ENCODE measurements around the gene ACACA.

ACACA gene

DNA sequence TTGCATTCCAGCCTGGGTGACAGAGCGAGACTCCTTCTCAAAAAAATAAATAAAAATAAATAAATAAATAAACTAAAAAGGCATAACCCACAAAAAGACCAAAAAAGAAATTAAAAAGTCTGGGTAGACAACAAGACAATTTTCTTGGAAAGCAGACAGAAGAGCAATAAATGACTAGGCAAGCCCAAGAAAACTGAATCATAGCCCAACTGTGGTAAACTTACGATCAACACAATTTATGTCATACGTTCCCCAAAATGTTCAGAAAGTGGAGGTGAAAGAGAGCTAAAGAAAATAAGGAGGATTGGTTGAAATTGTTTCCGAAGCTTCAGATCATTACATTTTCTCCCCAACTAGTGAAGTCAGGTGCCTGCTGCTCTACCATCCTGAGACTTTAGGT lies 62.1 kb downstream of the ACACA start:
- no peak for TF ChIP-seq TAF1 (IDR thresholded peaks at IDR 0.05; ENCODE audit: low read depth, low read length)
- TF ChIP-seq POU2F2 (IDR thresholded peaks at IDR 0.05; ENCODE audit: low read depth, low read length): no peak
- no peak for TF ChIP-seq POLR2A (IDR thresholded peaks at IDR 0.05; ENCODE audit: low read depth, low read length)
- no peak for TF ChIP-seq POLR2AphosphoS5 (IDR thresholded peaks at IDR 0.05; ENCODE audit: low read depth, low read length)
- TF ChIP-seq PAX5 (IDR thresholded peaks at IDR 0.05; ENCODE audit: insufficient read depth, low read length, severe bottlenecking): no peak
- no peak for TF ChIP-seq SPI1 (IDR thresholded peaks at IDR 0.05; ENCODE audit: low read depth, low read length)
- DNase-seq (ENCODE audit: insufficient read length, low spot score) (no peak), FAIRE-seq (no peak)

DNA sequence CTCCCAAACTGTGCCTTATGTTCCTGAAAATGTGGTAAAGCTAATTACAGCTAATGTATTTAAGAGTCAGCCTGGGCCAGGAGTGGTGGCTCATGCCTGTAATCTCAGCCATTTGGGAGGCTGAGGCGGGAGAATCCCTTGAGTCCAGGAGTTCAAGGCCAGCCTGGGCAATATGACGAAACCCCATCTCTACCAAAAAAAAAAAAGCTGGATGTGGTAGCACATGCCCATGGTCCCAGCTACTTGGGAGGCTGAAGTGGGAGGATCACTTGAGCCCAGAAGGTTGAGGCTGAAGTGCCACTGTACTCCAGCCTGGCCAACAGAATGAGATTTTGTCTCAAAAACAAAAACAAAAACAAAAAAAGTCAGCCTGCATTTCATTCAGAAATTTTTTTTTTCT lies 64.0 kb downstream of the ACACA start:
- TF ChIP-seq SPI1 (IDR thresholded peaks at IDR 0.05; ENCODE audit: low read depth, low read length) (no peak), POU2F2 (IDR thresholded peaks at IDR 0.05; ENCODE audit: low read depth, low read length) (no peak), POLR2AphosphoS5 (IDR thresholded peaks at IDR 0.05; ENCODE audit: low read depth, low read length) (no peak), POLR2A (IDR thresholded peaks at IDR 0.05; ENCODE audit: low read depth, low read length) (no peak), PAX5 (IDR thresholded peaks at IDR 0.05; ENCODE audit: insufficient read depth, low read length, severe bottlenecking) (no peak), TAF1 (IDR thresholded peaks at IDR 0.05; ENCODE audit: low read depth, low read length) (no peak)
- no peak for FAIRE-seq
- DNase-seq (ENCODE audit: insufficient read length, low spot score): no peak

DNA sequence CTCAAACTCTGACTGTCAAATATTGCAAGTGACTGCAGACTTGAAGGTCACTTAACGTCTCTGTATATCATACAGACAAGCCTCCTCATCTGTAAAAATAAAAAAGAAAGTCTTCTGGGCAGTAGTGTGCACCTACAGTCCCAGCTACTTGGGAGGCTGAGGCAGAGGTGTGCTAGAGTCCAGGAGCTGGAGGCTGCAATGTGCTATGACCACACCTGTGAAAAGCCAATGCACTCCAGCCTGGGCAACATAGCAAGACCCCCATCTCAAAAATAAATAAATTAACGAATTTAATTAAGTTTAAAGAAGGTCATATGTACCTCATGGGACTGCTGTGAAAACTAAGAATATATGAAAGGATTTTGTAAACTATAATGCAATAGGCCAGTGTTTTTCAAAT lies 65.8 kb downstream of the ACACA start:
- TF ChIP-seq PAX5 (IDR thresholded peaks at IDR 0.05; ENCODE audit: insufficient read depth, low read length, severe bottlenecking): no peak
- no peak for TF ChIP-seq TAF1 (IDR thresholded peaks at IDR 0.05; ENCODE audit: low read depth, low read length)
- TF ChIP-seq POLR2AphosphoS5 (IDR thresholded peaks at IDR 0.05; ENCODE audit: low read depth, low read length): no peak
- no peak for TF ChIP-seq POLR2A (IDR thresholded peaks at IDR 0.05; ENCODE audit: low read depth, low read length)
- no peak for TF ChIP-seq SPI1 (IDR thresholded peaks at IDR 0.05; ENCODE audit: low read depth, low read length)
- no peak for TF ChIP-seq POU2F2 (IDR thresholded peaks at IDR 0.05; ENCODE audit: low read depth, low read length)
- no peak for FAIRE-seq
- no peak for DNase-seq (ENCODE audit: insufficient read length, low spot score)

DNA sequence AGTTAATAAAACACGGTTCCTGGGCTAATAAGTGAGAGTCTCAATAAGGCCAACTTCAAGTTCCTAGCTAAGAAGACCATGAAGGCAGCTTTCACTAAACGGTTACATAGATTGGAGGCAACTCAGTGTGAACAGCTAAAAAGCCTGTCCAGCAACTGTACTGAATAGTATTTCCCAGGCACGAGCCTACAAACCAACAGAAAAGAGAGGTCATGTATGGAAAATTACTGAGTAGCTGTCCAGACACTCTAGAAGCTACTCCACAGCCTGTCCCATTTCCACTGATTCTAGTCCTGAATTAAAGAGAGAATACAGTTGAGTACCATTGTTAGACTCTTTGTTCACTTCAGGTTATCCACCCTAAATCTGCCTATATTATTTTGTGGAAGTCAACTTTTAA lies 67.3 kb downstream of the ACACA start:
- DNase-seq (ENCODE audit: insufficient read length, low spot score): no peak
- FAIRE-seq: no peak

DNA sequence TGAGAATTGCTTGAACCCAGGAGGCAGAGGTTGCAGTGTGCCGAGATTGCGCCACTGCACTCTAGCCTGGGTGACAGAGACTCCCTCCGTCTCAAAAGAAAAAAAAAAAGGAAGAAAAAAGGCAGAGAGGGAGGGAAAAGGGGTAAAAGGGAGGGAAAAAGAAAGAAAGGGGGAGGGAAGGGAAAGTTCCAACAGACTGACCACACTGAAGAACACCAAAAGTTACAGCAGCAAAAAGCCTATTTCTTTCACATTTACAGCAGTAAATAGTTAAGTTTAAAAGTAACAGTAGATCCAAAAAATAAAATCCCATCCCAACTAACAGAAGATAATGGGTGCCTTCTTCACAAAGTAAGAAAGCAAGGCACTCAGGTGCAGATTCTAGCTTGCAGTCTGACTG lies 67.8 kb downstream of the ACACA start:
- FAIRE-seq: no peak
- no peak for DNase-seq (ENCODE audit: insufficient read length, low spot score)
- TF ChIP-seq SPI1 (IDR thresholded peaks at IDR 0.05; ENCODE audit: low read depth, low read length) (no peak), TAF1 (IDR thresholded peaks at IDR 0.05; ENCODE audit: low read depth, low read length) (no peak), POU2F2 (IDR thresholded peaks at IDR 0.05; ENCODE audit: low read depth, low read length) (no peak), POLR2A (IDR thresholded peaks at IDR 0.05; ENCODE audit: low read depth, low read length) (no peak), PAX5 (IDR thresholded peaks at IDR 0.05; ENCODE audit: insufficient read depth, low read length, severe bottlenecking) (no peak), POLR2AphosphoS5 (IDR thresholded peaks at IDR 0.05; ENCODE audit: low read depth, low read length) (no peak)

More for the DNA sequence above, 67.3 kb downstream of the ACACA start:
- TF ChIP-seq POU2F2 (IDR thresholded peaks at IDR 0.05; ENCODE audit: low read depth, low read length): no peak
- TF ChIP-seq POLR2A (IDR thresholded peaks at IDR 0.05; ENCODE audit: low read depth, low read length): no peak
- TF ChIP-seq POLR2AphosphoS5 (IDR thresholded peaks at IDR 0.05; ENCODE audit: low read depth, low read length): no peak

DNA sequence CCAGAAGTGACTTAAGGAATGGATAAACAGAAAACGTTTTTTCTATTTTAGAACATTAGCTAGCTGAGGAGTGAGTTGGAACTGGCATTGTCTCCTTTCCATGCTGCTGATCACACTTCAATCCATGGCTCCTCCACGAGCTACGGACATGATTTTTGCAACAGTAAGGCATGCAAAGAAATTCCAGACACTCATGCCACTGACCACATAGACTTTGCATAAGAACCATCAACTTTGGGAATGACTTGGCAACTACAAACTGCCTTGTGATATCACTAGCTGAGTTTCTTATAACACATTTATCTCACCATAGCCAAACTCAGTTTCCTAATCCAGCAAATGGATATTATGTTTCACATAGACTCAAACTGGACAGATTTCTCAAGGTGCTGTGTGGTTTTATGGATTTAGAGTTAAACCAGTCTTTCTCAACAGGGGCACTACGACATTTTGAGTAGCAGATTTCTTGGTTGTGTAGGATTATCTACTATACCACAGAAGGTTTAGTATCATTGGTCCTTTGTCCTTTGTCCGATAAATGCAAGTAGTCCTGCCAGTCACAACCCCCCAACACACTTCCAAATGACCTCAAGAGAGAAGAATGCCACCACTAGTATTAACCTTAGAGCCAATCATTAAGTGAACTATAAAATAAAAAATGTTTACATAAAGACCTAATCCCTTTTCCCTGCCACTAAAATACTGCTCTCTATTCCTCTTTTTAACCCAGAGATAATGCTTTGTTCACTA lies 79.1 kb downstream of the ACACA start:
- FAIRE-seq: no peak
- no peak for DNase-seq (ENCODE audit: insufficient read length, low spot score)
- TF ChIP-seq POLR2A (IDR thresholded peaks at IDR 0.05; ENCODE audit: low read depth, low read length): no peak
- no peak for TF ChIP-seq SPI1 (IDR thresholded peaks at IDR 0.05; ENCODE audit: low read depth, low read length)
- TF ChIP-seq TAF1 (IDR thresholded peaks at IDR 0.05; ENCODE audit: low read depth, low read length): no peak
- no peak for TF ChIP-seq PAX5 (IDR thresholded peaks at IDR 0.05; ENCODE audit: insufficient read depth, low read length, severe bottlenecking)
- TF ChIP-seq POLR2AphosphoS5 (IDR thresholded peaks at IDR 0.05; ENCODE audit: low read depth, low read length): no peak
- TF ChIP-seq POU2F2 (IDR thresholded peaks at IDR 0.05; ENCODE audit: low read depth, low read length): no peak

DNA sequence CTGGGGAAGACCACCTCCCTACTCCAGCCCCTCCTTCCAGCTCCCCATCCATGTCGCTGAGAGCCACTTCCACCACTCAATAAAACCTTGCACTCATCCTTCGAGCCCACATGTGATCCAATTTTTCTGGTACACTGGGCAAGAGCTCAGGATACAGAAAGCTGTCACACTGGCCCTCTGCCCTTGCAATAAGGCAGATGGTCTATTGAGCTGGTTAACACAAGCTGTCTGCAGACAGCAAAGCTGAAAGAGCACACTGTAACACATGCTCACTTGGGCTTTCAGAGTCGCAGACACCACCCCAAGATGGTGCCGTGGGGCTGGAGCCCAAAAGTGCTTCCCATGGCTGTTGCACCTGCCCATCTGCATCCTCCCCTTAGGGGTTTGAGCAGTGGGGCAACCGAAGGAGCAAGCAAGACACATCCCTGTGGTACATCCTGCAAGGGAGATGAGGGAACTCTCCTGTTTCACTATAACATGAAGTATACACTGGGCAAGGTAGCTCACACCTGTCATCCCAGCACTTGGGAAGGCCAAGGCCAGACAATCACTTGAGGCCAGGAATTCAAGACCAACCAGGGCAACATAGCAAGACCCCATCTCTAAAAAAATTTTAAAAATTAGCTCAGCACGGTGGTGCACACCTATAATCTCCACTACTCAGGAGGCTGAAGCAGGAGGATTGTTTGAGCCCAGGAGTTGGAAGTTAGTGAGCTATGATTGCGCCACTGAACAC lies 83.6 kb downstream of the ACACA start:
- no peak for FAIRE-seq
- DNase-seq (ENCODE audit: insufficient read length, low spot score): no peak
- TF ChIP-seq POLR2A (IDR thresholded peaks at IDR 0.05; ENCODE audit: low read depth, low read length) (no peak), TAF1 (IDR thresholded peaks at IDR 0.05; ENCODE audit: low read depth, low read length) (no peak), SPI1 (IDR thresholded peaks at IDR 0.05; ENCODE audit: low read depth, low read length) (no peak), POLR2AphosphoS5 (IDR thresholded peaks at IDR 0.05; ENCODE audit: low read depth, low read length) (no peak), POU2F2 (IDR thresholded peaks at IDR 0.05; ENCODE audit: low read depth, low read length) (no peak), PAX5 (IDR thresholded peaks at IDR 0.05; ENCODE audit: insufficient read depth, low read length, severe bottlenecking) (no peak)

DNA sequence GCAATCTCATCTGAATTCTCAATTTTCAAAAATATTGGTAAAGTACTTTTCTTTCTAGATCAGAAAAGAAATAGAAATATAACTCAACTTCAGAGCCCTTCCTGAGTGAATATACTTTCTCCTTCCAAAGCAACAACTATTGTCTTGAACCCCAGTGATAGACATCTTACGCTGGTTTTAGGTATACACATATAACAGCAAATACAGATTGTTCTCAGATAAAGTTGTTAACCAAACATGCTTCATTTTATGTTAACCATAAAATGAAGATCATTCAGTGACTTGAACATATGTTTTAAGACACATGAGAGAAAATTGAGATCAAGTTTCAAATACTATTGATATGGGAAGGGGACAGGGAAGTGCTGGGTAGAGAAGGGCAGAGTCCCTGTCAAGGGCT lies 84.5 kb downstream of the ACACA start:
- FAIRE-seq (no peak), DNase-seq (ENCODE audit: insufficient read length, low spot score) (no peak)
- TF ChIP-seq TAF1 (IDR thresholded peaks at IDR 0.05; ENCODE audit: low read depth, low read length) (no peak), SPI1 (IDR thresholded peaks at IDR 0.05; ENCODE audit: low read depth, low read length) (no peak), POU2F2 (IDR thresholded peaks at IDR 0.05; ENCODE audit: low read depth, low read length) (no peak), PAX5 (IDR thresholded peaks at IDR 0.05; ENCODE audit: insufficient read depth, low read length, severe bottlenecking) (no peak)

DNA sequence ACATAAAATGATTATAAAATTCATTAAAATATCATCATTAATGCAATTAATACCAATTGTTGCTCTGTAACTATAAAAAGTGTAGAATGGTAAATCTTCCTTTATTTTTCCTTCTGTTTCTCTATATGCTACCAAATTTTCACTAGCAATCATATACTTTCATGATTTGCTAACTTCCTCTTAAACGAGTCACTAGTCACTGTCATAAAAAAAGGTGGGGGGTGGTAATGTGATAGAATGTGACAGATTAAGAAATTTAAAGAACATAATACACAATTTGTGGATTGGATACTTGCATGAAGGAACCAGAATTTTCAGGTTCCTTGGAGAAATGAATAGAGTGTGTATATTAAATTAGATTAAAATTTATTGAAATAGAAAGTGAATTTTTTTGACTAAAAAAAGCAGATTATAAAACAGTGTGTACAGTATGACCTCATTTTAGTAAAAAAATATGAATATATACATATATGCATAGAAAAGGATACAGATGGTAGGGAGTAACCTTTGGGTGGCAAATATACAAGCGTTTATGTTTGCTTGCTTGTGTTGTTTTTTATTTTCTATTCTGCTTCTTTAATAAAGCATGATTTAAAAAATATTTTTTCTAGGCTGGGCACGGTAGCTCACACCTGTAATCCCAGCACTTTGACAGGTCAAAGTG lies 87.6 kb downstream of the ACACA start:
- no peak for DNase-seq (ENCODE audit: insufficient read length, low spot score)
- no peak for TF ChIP-seq POU2F2 (IDR thresholded peaks at IDR 0.05; ENCODE audit: low read depth, low read length)
- no peak for TF ChIP-seq TAF1 (IDR thresholded peaks at IDR 0.05; ENCODE audit: low read depth, low read length)
- no peak for TF ChIP-seq SPI1 (IDR thresholded peaks at IDR 0.05; ENCODE audit: low read depth, low read length)
- TF ChIP-seq POLR2AphosphoS5 (IDR thresholded peaks at IDR 0.05; ENCODE audit: low read depth, low read length): no peak
- no peak for TF ChIP-seq PAX5 (IDR thresholded peaks at IDR 0.05; ENCODE audit: insufficient read depth, low read length, severe bottlenecking)
- no peak for TF ChIP-seq POLR2A (IDR thresholded peaks at IDR 0.05; ENCODE audit: low read depth, low read length)
- no peak for FAIRE-seq

Measured in GM12891 (cell line).